Effector memory CD8-positive, alpha-beta T cell (primary cell): ENCODE results near the gene ZNF92.
"Not testable (repeated sequence)": the region's sequence is repeated elsewhere in the genome, so short reads cannot be mapped to it uniquely, and the experiment has no call there.

ENCODE experiments used
- ATAC-seq: fragments of 150-1000 bp; cut with Tn5 transposase; replicated peaks from 2 replicates; pipeline ENCODE4 v1.10.0; 2021; ENCODE audit warnings: mild to moderate bottlenecking, moderate library complexity
- DNase-seq, 3 experiments: peaks; one replicate each; pipeline ENCODE4 v3.0.0; 2021
- H3K27ac Mint-ChIP-seq, 2 donors: one replicate each; pipeline ENCODE4 v1.8.0; 2022; ENCODE audit warnings: mild to moderate bottlenecking in 2 of 2, mixed read lengths in 2 of 2, moderate library complexity in 2 of 2
- H3K27me3 Mint-ChIP-seq, 2 donors: one replicate each; pipeline ENCODE4 v1.8.0; 2022; ENCODE audit warnings: mixed read lengths in 2 of 2
- H3K36me3 Mint-ChIP-seq: one replicate; pipeline ENCODE4 v1.8.0; 2022; ENCODE audit warnings: mild to moderate bottlenecking, moderate library complexity, mixed read lengths; ENCODE audit not compliant: insufficient read depth
- H3K4me1 Mint-ChIP-seq, 2 donors: one replicate each; pipeline ENCODE4 v1.8.0; 2022; ENCODE audit warnings: low read depth in 2 of 2, mixed read lengths in 2 of 2
- H3K4me3 Mint-ChIP-seq, 2 donors: one replicate each; pipeline ENCODE4 v1.8.0; 2022; ENCODE audit warnings: mild to moderate bottlenecking in 2 of 2, mixed read lengths in 2 of 2, moderate library complexity in 2 of 2
- H3K9me3 Mint-ChIP-seq, 2 donors: one replicate each; pipeline ENCODE4 v1.8.0; 2022; ENCODE audit warnings: mixed read lengths in 2 of 2
- total RNA-seq, 9 experiments: gene quantifications; one replicate each; lab custom pipeline; 2026; lab: John Stamatoyannopoulos, UW

ZNF92 gene
- total RNA-seq = 24.6 to 60.4 (median 39.0) reads per million in 9 experiments

GRCh38 chr7:65373608-65374351, at the start of gene ZNF92:
Gene ZNF92, plus strand, starts transcription at chr7:65373855. Its CDS starts 143 bp downstream, at chr7:65373998.
- H3K9me3 Mint-ChIP-seq = no peaks in the 10 kb centered on the region
- peak; percentile 95 for ATAC-seq
- peak within 1 kb of the TSS; percentile 96 to 97 for H3K27ac Mint-ChIP-seq
- H3K27me3 Mint-ChIP-seq = no peaks in the 10 kb centered on the region
- peak within 1 kb of the TSS; percentile 99 for H3K4me3 Mint-ChIP-seq
- peaks cover 25 to 44% of the 10 kb centered on the region in 2 donors for H3K4me1 Mint-ChIP-seq
- H3K36me3 Mint-ChIP-seq = peaks cover 27% of the 10 kb centered on the region
- peak; percentile 93 to 98 (median 93) for DNase-seq

- H3K36me3 Mint-ChIP-seq = no peaks in the 10 kb centered on the region
- H3K9me3 Mint-ChIP-seq = no peaks in the 10 kb centered on the region
- no peak overlapping the region for H3K4me3 Mint-ChIP-seq
- peak overlapping the region in 1 of 2 donors; percentile 2 for H3K27ac Mint-ChIP-seq
- no peaks in the 10 kb centered on the region for H3K4me1 Mint-ChIP-seq
- no peaks in the 10 kb centered on the region for H3K27me3 Mint-ChIP-seq
- ATAC-seq (no peak), DNase-seq (no peak)
Measured at GRCh38 chr7:65325793-65326432, 47.7 kb upstream of the ZNF92 start.

GRCh38 chr7:65338346-65338745, 35.3 kb upstream of the ZNF92 start:
- Mint-ChIP-seq H3K27ac (no peak overlapping the region), H3K4me3 (no peak overlapping the region), H3K9me3 (no peaks in the 10 kb centered on the region), H3K27me3 (peaks cover 0 to 5% of the 10 kb centered on the region in 2 donors), H3K4me1 (no peaks in the 10 kb centered on the region), H3K36me3 (peaks cover 3% of the 10 kb centered on the region)
- DNase-seq (no peak), ATAC-seq (no peak)

- no peaks in the 10 kb centered on the region for H3K9me3 Mint-ChIP-seq
- no peak for ATAC-seq
- no peak overlapping the region for H3K4me3 Mint-ChIP-seq
- no peak for DNase-seq
- H3K27me3 Mint-ChIP-seq = peaks cover 0 to 5% of the 10 kb centered on the region in 2 donors
- H3K27ac Mint-ChIP-seq = no peak overlapping the region
- no peaks in the 10 kb centered on the region for H3K4me1 Mint-ChIP-seq
- H3K36me3 Mint-ChIP-seq = peaks cover 3% of the 10 kb centered on the region
Measured at GRCh38 chr7:65339257-65339656, 34.4 kb upstream of the ZNF92 start.

- Mint-ChIP-seq H3K27ac (no peak overlapping the region), H3K4me1 (no peaks in the 10 kb centered on the region), H3K27me3 (peaks cover 7 to 12% of the 10 kb centered on the region in 2 donors), H3K9me3 (no peaks in the 10 kb centered on the region), H3K36me3 (no peaks in the 10 kb centered on the region), H3K4me3 (no peak overlapping the region)
- ATAC-seq = no peak
- DNase-seq = no peak
Measured at GRCh38 chr7:65342723-65343629, 30.7 kb upstream of the ZNF92 start.

- H3K27me3 Mint-ChIP-seq = peaks cover 7 to 12% of the 10 kb centered on the region in 2 donors
- H3K9me3 Mint-ChIP-seq, ATAC-seq, DNase-seq, H3K27ac Mint-ChIP-seq, H3K4me3 Mint-ChIP-seq, H3K36me3 Mint-ChIP-seq, H3K4me1 Mint-ChIP-seq: not testable (repeated sequence)
Measured at GRCh38 chr7:65344541-65344940, 29.1 kb upstream of the ZNF92 start.

- H3K27ac Mint-ChIP-seq = no peak overlapping the region
- H3K36me3 Mint-ChIP-seq = no peaks in the 10 kb centered on the region
- H3K4me3 Mint-ChIP-seq = no peak overlapping the region
- no peak for ATAC-seq
- peaks cover 11 to 17% of the 10 kb centered on the region in 2 donors for H3K27me3 Mint-ChIP-seq
- H3K9me3 Mint-ChIP-seq = no peaks in the 10 kb centered on the region
- no peaks in the 10 kb centered on the region for H3K4me1 Mint-ChIP-seq
- no peak for DNase-seq
Measured at GRCh38 chr7:65354263-65354662, 19.4 kb upstream of the ZNF92 start.

- Mint-ChIP-seq H3K36me3 (peaks cover 9% of the 10 kb centered on the region), H3K9me3 (no peaks in the 10 kb centered on the region), H3K4me1 (peaks cover 2 to 13% of the 10 kb centered on the region in 2 donors), H3K4me3 (no peak overlapping the region), H3K27me3 (no peaks in the 10 kb centered on the region), H3K27ac (no peak overlapping the region)
- ATAC-seq (no peak), DNase-seq (no peak)
Measured at GRCh38 chr7:65369843-65370242, 3.8 kb upstream of the ZNF92 start.

GRCh38 chr7:65371468-65371867, 2.2 kb upstream of the ZNF92 start:
- Mint-ChIP-seq H3K36me3 (peaks cover 12% of the 10 kb centered on the region), H3K9me3 (no peaks in the 10 kb centered on the region), H3K27ac (no peak overlapping the region), H3K4me1 (peaks cover 11 to 29% of the 10 kb centered on the region in 2 donors), H3K4me3 (no peak overlapping the region), H3K27me3 (no peaks in the 10 kb centered on the region)
- no peak for DNase-seq
- no peak for ATAC-seq

GRCh38 chr7:65379318-65379717, 5.7 kb downstream of the ZNF92 start:
- peak overlapping the region in 1 of 2 donors; percentile 39 for H3K4me3 Mint-ChIP-seq
- DNase-seq = no peak
- ATAC-seq = no peak
- no peaks in the 10 kb centered on the region for H3K27me3 Mint-ChIP-seq
- H3K4me1 Mint-ChIP-seq = peaks cover 67 to 86% of the 10 kb centered on the region in 2 donors
- H3K27ac Mint-ChIP-seq = peak overlapping the region; percentile 7 to 44
- H3K9me3 Mint-ChIP-seq = no peaks in the 10 kb centered on the region
- H3K36me3 Mint-ChIP-seq = peaks cover 36% of the 10 kb centered on the region

GRCh38 chr7:65381742-65382141, 8.1 kb downstream of the ZNF92 start:
- DNase-seq (no peak), ATAC-seq (no peak)
- H3K27ac Mint-ChIP-seq = peak overlapping the region; percentile 11 to 39
- peak overlapping the region; percentile 3 to 14 for H3K4me3 Mint-ChIP-seq
- peaks cover 64 to 80% of the 10 kb centered on the region in 2 donors for H3K4me1 Mint-ChIP-seq
- H3K27me3 Mint-ChIP-seq = no peaks in the 10 kb centered on the region
- H3K36me3 Mint-ChIP-seq = peaks cover 32% of the 10 kb centered on the region
- no peaks in the 10 kb centered on the region for H3K9me3 Mint-ChIP-seq

GRCh38 chr7:65382452-65382851, 8.8 kb downstream of the ZNF92 start:
- peak overlapping the region in 1 of 2 donors; percentile 63 for H3K27ac Mint-ChIP-seq
- H3K9me3 Mint-ChIP-seq = no peaks in the 10 kb centered on the region
- H3K4me1 Mint-ChIP-seq = peaks cover 60 to 80% of the 10 kb centered on the region in 2 donors
- DNase-seq = no peak
- ATAC-seq = no peak
- peak overlapping the region; percentile 3 to 14 for H3K4me3 Mint-ChIP-seq
- peaks cover 27% of the 10 kb centered on the region for H3K36me3 Mint-ChIP-seq
- H3K27me3 Mint-ChIP-seq = no peaks in the 10 kb centered on the region

- DNase-seq (no peak), ATAC-seq (no peak)
- no peaks in the 10 kb centered on the region for H3K27me3 Mint-ChIP-seq
- peaks cover 44% of the 10 kb centered on the region for H3K36me3 Mint-ChIP-seq
- no peak overlapping the region for H3K27ac Mint-ChIP-seq
- no peaks in the 10 kb centered on the region for H3K9me3 Mint-ChIP-seq
- peaks cover 20 to 49% of the 10 kb centered on the region in 2 donors for H3K4me1 Mint-ChIP-seq
- no peak overlapping the region for H3K4me3 Mint-ChIP-seq
Measured at GRCh38 chr7:65387891-65388290, 14.2 kb downstream of the ZNF92 start.
